HG02870 (cell line): ENCODE measurements around the gene ERICH2.
"Not testable (repeated sequence)": the region's sequence is repeated elsewhere in the genome, so short reads cannot be mapped to it uniquely, and the experiment has no call there.

Experiments used
- ATAC-seq: cut with Tn5 transposase; IDR thresholded peaks from one replicate; pipeline ENCODE4 v1.9.1; 2021; ENCODE audit warnings: mild to moderate bottlenecking, moderate library complexity; ENCODE audit not compliant: unreplicated experiment

ERICH2 gene, protein sequence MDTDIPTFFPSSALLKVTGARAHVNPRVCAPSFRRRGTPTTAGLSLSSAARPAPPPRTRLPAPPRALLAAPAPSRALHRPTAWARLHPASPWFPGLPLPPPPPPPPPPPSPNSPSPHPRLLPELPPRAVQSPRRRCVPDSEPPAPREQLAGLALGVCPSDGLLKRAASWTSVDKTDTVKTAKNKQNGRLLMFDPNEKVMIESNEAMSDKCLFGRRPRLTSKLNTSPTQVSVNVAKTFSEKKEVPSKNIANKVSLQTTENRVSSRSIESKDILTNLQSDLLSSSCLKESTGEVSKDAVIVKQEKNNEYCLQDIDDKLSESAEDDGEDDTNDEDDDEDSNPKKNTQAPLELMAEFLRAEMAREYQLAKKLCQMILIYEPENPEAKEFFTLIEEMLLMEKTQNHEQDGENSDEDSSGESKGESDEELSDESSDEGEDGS

GRCh38 chr2:170770008-170770605 lies at the start of gene ERICH2:
Gene ERICH2, plus strand, starts transcription at chr2:170770378. Its CDS starts 304 bp downstream, at chr2:170770682.
- peak; percentile 57 for ATAC-seq

DNA sequence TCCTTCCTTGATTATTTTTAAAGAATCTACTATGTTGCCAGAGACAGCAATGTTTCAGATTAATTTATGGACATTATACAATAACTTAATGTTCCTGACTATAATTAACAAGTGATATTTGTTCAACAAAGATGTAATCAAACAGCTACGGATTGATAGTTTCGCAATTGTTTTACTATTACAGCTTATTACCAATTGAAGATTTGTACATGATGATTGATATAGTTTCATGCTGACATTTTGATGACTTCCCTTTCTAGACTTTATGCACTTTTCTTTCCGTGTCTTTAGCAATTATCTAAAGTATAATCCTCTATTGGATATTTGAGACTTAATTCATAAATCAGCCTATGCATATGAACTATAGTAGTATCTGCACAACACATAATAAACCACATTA lies 48.5 kb upstream of the ERICH2 start:
- ATAC-seq: no peak

GRCh38 chr2:170722301-170722700 lies 47.9 kb upstream of the ERICH2 start:
- ATAC-seq: no peak

DNA sequence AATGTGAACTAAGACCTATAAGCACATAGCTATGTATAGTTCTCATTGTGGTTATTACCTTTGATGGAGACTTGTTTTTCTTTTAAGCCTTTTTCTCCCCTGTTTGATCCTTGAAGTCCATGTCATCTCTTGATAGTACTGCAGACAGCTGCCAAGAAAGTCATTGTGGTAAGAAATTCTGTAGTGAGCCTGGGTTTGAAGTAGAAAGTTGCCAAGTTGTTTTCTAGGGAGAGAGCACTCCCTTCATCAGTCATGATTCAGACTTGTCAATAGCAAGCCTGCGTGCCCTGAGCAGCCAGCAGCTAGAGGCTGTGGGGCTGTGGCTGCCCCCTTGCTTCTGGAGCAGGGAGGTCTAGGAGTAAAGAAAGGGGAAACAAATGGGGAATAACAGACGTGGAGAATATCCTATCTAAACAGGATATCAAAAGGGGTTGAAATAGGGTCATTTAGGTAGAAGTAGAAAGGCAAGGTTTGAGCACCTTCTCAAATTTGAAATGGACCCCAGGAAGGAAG lies 46.7 kb upstream of the ERICH2 start:
- no peak for ATAC-seq

- ATAC-seq: no peak
Observed at GRCh38 chr2:170733798-170734600, 36.2 kb upstream of the ERICH2 start.

DNA sequence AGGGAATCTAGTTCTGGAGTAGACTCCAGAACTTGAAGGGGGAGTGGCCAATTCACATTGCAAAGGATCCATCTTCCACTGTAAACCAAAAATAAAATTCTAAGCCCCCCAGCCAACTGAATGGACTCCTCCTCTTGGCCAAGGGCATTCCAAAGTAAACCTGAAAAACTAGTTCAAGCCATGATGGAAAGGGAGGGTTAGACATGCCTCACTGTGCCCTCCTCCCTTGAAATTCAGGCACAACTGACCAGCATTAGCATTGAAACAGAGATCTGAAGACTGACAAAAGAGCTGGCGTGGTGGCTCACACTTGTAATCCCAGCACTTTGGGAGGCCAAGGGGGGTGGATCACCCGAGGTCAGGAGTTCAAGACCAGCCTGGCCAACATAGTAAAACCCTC lies 35.6 kb upstream of the ERICH2 start:
- not testable (repeated sequence) for ATAC-seq

- no peak for ATAC-seq
Observed at GRCh38 chr2:170736628-170737027, 33.5 kb upstream of the ERICH2 start.

GRCh38 chr2:170737406-170737805 lies 32.8 kb upstream of the ERICH2 start:
- no peak for ATAC-seq

DNA sequence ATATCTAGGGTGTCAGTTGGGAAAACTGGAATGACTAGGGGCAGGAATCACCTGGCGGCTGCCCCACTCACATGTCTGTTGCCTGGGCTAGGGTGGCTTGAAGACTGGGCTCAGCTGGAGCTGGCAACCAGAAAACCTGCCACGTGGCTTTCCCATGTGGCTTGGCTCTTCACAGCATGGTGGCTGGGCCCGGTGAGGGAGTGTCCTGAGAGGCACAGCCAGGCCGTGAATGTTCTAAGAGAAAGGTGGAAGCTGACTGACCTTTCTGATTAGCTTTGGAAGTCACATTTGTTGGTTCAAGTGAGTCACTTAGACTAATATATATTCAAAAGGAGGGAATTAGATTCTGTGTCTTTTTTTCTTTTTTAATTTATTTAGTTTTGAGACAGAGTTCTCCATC lies 32.4 kb upstream of the ERICH2 start:
- no peak for ATAC-seq

DNA sequence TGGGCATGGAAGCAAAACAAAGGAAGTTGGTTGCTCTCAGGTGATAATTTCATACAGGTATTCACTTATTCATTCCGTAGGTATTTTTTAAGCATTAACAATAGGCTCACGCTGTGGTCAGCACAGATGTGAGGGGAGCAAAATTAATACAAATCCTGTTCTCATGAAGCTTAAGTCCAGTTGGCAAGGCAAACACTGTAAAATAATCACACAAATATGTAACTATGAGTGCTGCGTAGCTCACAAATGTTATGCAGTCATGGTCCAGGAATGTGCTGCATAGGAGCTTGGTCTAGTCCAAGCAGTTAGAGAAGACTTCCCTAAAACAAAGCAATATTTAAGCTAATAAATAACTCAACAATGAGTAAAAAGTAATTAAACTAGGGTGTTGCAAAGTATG lies 31.1 kb upstream of the ERICH2 start:
- no peak for ATAC-seq

- ATAC-seq: no peak
Observed at GRCh38 chr2:170739507-170740046, 30.6 kb upstream of the ERICH2 start.

GRCh38 chr2:170740660-170741059 lies 29.5 kb upstream of the ERICH2 start:
- ATAC-seq: no peak

GRCh38 chr2:170742000-170742399 lies 28.2 kb upstream of the ERICH2 start:
- ATAC-seq: no peak

DNA sequence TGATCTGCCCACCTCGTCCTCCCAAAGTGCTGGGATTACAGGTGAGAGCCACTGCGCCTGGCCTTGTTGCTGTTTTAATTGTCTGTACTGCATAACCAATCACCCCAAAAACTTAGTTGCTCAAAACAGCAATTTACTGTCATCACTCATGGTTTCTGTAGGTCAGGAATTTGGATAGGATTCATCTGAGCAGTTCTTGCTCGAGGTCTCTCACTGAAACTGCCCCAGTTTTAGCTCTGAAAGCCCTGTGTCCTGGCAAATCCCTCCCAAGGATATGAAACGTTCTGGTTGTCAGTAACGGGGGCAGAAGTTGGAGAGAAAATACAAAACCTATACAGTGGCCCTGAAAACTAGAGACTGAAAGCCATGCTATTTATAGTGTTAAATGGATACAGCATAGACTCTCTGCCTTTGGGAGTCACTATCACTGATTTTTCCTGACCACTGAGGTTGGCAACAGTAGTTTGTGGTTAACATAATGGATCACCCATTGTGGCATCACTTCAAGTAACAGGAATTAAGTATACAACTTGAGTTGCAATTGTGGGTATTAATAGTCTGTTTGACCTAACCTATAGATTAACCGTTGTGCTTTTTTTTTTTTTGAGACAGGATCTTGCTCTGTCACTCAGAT lies 27.2 kb upstream of the ERICH2 start:
- ATAC-seq: no peak

DNA sequence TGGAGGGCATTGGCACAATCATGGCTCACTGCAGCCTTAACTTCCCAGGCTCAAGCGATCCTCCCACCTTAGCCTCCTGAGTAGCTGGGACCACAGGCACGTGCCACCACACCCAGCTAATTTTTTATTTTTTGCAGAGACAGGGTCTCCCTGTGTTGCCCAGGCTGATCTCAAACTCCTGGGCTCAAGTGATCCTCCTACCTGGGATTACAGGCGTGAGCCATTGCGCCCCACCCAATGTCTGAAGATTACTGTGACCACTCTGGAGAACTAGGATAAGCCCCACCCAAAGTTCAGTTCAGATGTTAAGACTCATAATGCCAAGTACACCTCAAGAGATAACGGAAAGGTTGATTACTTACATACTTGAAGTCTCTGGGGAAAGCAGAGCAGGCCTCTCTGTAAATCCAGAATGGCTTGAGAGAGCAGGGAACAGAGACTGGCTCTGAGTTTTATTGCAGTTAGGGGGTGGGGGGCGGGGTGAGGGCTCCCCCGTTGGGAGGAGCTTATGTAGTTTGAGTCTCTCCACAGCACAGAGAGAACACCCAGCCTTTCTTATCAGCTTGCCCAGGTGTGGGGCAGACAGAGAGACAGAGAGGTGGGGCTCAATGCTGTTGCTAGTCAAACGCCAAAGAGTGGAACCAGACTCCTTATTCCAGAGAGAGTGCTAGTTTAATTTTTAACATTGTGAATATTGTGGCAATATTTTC lies 26.5 kb upstream of the ERICH2 start:
- no peak for ATAC-seq

- no peak for ATAC-seq
Observed at GRCh38 chr2:170744248-170745002, 25.8 kb upstream of the ERICH2 start.

GRCh38 chr2:170745305-170745704 lies 24.9 kb upstream of the ERICH2 start:
- no peak for ATAC-seq

- no peak for ATAC-seq
Observed at GRCh38 chr2:170747921-170748320, 22.3 kb upstream of the ERICH2 start.

DNA sequence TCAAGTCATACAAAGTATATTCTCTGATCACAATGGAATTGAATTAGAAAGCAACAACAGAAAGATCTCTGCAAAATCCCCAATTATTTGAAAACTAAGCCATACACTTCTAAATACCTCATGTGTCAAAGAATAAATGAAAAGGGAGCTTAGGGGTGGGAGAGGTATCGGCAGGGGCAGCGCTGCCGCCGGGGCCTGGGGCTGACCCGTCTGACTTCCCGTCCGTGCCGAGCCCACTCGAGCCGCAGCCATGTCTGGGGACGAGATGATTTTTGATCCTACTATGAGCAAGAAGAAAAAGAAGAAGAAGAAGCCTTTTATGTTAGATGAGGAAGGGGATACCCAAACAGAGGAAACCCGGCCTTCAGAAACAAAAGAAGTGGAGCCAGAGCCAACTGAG lies 18.6 kb upstream of the ERICH2 start:
- not testable (repeated sequence) for ATAC-seq
